ENCODE results near the gene CDKAL1. TPM values are rescaled to one million over a fixed set of nuclear protein-coding genes. Genes with fewer than 3 reads are reported as not detected.

CDKAL1 gene
- total RNA-seq, 1 experiment from 2014 or later: 13.8 TPM

DNA sequence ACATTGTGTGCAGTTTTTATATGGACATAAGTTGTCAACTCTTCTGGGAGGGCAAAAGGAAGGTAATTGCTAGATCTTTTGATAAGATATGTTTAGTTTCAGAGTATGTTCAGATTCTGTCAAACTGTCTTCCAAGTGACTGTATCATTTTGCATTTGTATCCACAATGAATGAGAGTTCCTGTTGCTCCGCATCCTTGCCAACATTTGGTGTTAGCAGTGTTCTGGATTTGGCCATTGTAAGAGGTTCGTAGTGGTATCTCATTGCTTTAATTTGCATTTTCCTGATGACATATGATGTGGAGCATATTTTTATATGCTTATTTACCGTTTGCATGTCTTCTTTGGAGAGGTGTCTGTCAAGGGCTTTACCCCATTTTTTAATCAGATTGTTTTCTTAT, 150.2 kb downstream of the CDKAL1 start:
- Histone ChIP-seq H3K36me3 (ENCODE audit: low read depth, low read length) (no peaks in the 10 kb centered on the region), H4K20me1 (ENCODE audit: low read length) (no peaks in the 10 kb centered on the region), H3K27ac (ENCODE audit: low read length) (no peak overlapping the region), H3K4me2 (ENCODE audit: low read length) (no peak overlapping the region), H3K4me1 (ENCODE audit: insufficient read depth, low read length) (peaks cover 10% of the 10 kb centered on the region), H3F3A (ENCODE audit: low read length, unreplicated experiment) (no peaks in the 10 kb centered on the region), H3K9ac (ENCODE audit: low read length) (no peak overlapping the region), H3K79me2 (ENCODE audit: low read length) (peaks cover 7% of the 10 kb centered on the region; the same call in 1 of the 2 replicates), H3K9me3 (ENCODE audit: low read length) (no peaks in the 10 kb centered on the region), H3K27me3 (ENCODE audit: low read length) (no peaks in the 10 kb centered on the region), H3K9me2 (replicated peaks; ENCODE audit: low read length) (no peaks in the 10 kb centered on the region), H3K4me3 (ENCODE audit: low read length) (no peak overlapping the region), H2AFZ (ENCODE audit: low read length) (no peak overlapping the region)
- POLR2A ChIA-PET (ENCODE audit: unreplicated experiment): no interaction called here
- CTCF ChIA-PET: no interaction called here
- DNase-seq (no peak), ATAC-seq (no peak)
- TF ChIP-seq EZH2 (IDR thresholded peaks at IDR 0.05; ENCODE audit: low read length, unreplicated experiment) (no peak), EZH2phosphoT487 (IDR thresholded peaks at IDR 0.05; ENCODE audit: borderline replicate concordance, low read length) (no peak)
- TF ChIP-seq, protein P1, sequence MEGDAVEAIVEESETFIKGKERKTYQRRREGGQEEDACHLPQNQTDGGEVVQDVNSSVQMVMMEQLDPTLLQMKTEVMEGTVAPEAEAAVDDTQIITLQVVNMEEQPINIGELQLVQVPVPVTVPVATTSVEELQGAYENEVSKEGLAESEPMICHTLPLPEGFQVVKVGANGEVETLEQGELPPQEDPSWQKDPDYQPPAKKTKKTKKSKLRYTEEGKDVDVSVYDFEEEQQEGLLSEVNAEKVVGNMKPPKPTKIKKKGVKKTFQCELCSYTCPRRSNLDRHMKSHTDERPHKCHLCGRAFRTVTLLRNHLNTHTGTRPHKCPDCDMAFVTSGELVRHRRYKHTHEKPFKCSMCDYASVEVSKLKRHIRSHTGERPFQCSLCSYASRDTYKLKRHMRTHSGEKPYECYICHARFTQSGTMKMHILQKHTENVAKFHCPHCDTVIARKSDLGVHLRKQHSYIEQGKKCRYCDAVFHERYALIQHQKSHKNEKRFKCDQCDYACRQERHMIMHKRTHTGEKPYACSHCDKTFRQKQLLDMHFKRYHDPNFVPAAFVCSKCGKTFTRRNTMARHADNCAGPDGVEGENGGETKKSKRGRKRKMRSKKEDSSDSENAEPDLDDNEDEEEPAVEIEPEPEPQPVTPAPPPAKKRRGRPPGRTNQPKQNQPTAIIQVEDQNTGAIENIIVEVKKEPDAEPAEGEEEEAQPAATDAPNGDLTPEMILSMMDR (conservative IDR thresholded peaks at IDR 0.05; ENCODE audit: low read depth, low read length): no peak
- BruUV-seq (replicated peaks): no TSS peak
- intact Hi-C loops (cut with micrococcal nuclease): no loop called here

DNA sequence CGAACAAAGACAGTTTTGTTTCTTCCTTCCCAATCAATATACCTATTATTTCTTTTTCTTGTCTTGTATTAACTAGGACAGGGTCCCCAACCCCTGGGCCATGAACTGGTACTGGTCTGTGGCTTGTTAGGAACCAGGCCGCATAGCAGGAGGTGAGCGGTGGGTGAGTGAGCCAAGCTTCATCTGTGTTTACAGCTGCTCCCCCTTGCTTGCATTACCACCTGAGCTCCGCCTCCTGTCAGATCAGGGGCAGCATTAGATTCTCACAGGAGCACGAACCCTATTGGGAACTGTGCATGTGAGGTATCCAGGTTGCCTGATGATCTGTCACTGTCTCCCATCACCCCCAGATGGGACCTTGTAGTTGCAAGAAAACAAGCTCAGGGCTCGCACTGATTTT, 151.9 kb downstream of the CDKAL1 start:
- Histone ChIP-seq H3K4me2 (ENCODE audit: low read length) (no peak overlapping the region), H3K9me2 (replicated peaks; ENCODE audit: low read length) (no peaks in the 10 kb centered on the region), H2AFZ (ENCODE audit: low read length) (no peak overlapping the region), H3K4me3 (ENCODE audit: low read length) (no peak overlapping the region), H3F3A (ENCODE audit: low read length, unreplicated experiment) (no peaks in the 10 kb centered on the region), H3K79me2 (ENCODE audit: low read length) (peaks cover 12% of the 10 kb centered on the region), H3K4me1 (ENCODE audit: insufficient read depth, low read length) (peaks cover 12% of the 10 kb centered on the region), H4K20me1 (ENCODE audit: low read length) (no peaks in the 10 kb centered on the region), H3K9ac (ENCODE audit: low read length) (no peak overlapping the region), H3K9me3 (ENCODE audit: low read length) (no peaks in the 10 kb centered on the region), H3K27me3 (ENCODE audit: low read length) (no peaks in the 10 kb centered on the region), H3K27ac (ENCODE audit: low read length) (no peak overlapping the region), H3K36me3 (ENCODE audit: low read depth, low read length) (no peaks in the 10 kb centered on the region)
- ATAC-seq (no peak), DNase-seq (peak; percentile 14)
- TF ChIP-seq EZH2 (IDR thresholded peaks at IDR 0.05; ENCODE audit: low read length, unreplicated experiment): no peak
- TF ChIP-seq, protein P1 (conservative IDR thresholded peaks at IDR 0.05; ENCODE audit: low read depth, low read length): no peak
- no peak for TF ChIP-seq EZH2phosphoT487 (IDR thresholded peaks at IDR 0.05; ENCODE audit: borderline replicate concordance, low read length)
- ChIA-PET CTCF (no interaction called here), POLR2A (ENCODE audit: unreplicated experiment) (no interaction called here)
- no TSS peak for BruUV-seq (replicated peaks)
- intact Hi-C loops (cut with micrococcal nuclease): no loop called here

DNA sequence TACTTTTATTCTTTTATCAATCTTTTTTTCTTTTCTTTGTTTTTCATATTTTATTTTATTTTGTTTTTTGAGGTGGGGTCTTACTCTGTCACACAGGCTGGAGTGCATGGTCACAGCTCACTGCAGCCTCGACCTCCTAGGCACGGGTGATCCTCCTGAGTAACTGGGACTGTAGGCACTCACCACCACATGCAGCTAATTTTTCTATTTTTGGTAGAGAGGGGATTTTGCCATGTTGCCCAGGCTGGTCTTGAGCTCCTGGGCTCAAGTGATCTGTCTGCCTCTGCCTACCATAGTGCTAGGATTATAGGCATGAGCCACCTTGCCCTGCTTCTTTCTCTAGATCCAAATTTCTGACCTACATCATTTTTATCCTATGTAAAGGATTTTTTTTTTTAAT, 153.2 kb downstream of the CDKAL1 start:
- H3K4me2 ChIP-seq (ENCODE audit: low read length): no peak overlapping the region
- CTCF ChIA-PET: no interaction called here
- ATAC-seq (no peak), DNase-seq (no peak)
- TF ChIP-seq EZH2 (IDR thresholded peaks at IDR 0.05; ENCODE audit: low read length, unreplicated experiment) (no peak), EZH2phosphoT487 (IDR thresholded peaks at IDR 0.05; ENCODE audit: borderline replicate concordance, low read length) (no peak)
- TF ChIP-seq, protein P1 (conservative IDR thresholded peaks at IDR 0.05; ENCODE audit: low read depth, low read length): no peak
- no peaks in the 10 kb centered on the region for H3K9me2 ChIP-seq (replicated peaks; ENCODE audit: low read length)
- POLR2A ChIA-PET (ENCODE audit: unreplicated experiment): no interaction called here
- no peak overlapping the region for H3K9ac ChIP-seq (ENCODE audit: low read length)
- no peaks in the 10 kb centered on the region for H3K9me3 ChIP-seq (ENCODE audit: low read length)
- no peak overlapping the region for H3K27ac ChIP-seq (ENCODE audit: low read length)
- intact Hi-C loops (cut with micrococcal nuclease): no loop called here
- no TSS peak for BruUV-seq (replicated peaks)
- H3F3A ChIP-seq (ENCODE audit: low read length, unreplicated experiment): no peaks in the 10 kb centered on the region
- H4K20me1 ChIP-seq (ENCODE audit: low read length): no peaks in the 10 kb centered on the region
- no peak overlapping the region for H2AFZ ChIP-seq (ENCODE audit: low read length)
- H3K79me2 ChIP-seq (ENCODE audit: low read length): peaks cover 13% of the 10 kb centered on the region
- no peaks in the 10 kb centered on the region for H3K27me3 ChIP-seq (ENCODE audit: low read length)
- H3K4me1 ChIP-seq (ENCODE audit: insufficient read depth, low read length): peaks cover 12% of the 10 kb centered on the region
- no peak overlapping the region for H3K4me3 ChIP-seq (ENCODE audit: low read length)
- H3K36me3 ChIP-seq (ENCODE audit: low read depth, low read length): no peaks in the 10 kb centered on the region
